Measurements from ENCODE around the gene SH2D6. TPM values are rescaled to one million over a fixed set of nuclear protein-coding genes. Genes with fewer than 3 reads are reported as not detected.
"Not testable (repeated sequence)": the region's sequence is repeated elsewhere in the genome, so short reads cannot be mapped to it uniquely, and the experiment has no call there.

Gene SH2D6
- total and polyA plus RNA-seq, 4 donors, result 1.0 to 2.1 (median 1.2) TPM; not detected in 1

- H3K9me3 ChIP-seq (ENCODE audit: control insufficient read depth, insufficient read depth, low read length), result no peaks in the 10 kb centered on the region
- no peak overlapping the region for H3K27ac ChIP-seq (ENCODE audit: low read depth, low read length)
- H3K36me3 ChIP-seq (ENCODE audit: control insufficient read depth, insufficient read depth, low read length), result no peaks in the 10 kb centered on the region
- 20% methylated on average over 1 of the region's 3 CpGs for WGBS (ENCODE audit: insufficient coverage)
- no peak overlapping the region for H3K4me3 ChIP-seq (ENCODE audit: low read depth, low read length)
- peaks cover 7% of the 10 kb centered on the region for H3K4me1 ChIP-seq (ENCODE audit: control insufficient read depth, insufficient read depth, low read length)
- H3K27me3 ChIP-seq (ENCODE audit: control insufficient read depth, insufficient read depth, low read length), result no peaks in the 10 kb centered on the region
- no peak for DNase-seq (ENCODE audit: low read depth in 4 of 6, low spot score in 6 of 6)
Observed at GRCh38 chr2:85475799-85476490, 57.4 kb downstream of the SH2D6 start.

GRCh38 chr2:85476624-85477023 is 58.1 kb downstream of the SH2D6 start:
- no peak for DNase-seq (ENCODE audit: low read depth in 4 of 6, low spot score in 6 of 6)
- Histone ChIP-seq H3K4me1 (ENCODE audit: control insufficient read depth, insufficient read depth, low read length) (peaks cover 3% of the 10 kb centered on the region), H3K4me3 (ENCODE audit: low read depth, low read length) (no peak overlapping the region), H3K36me3 (ENCODE audit: control insufficient read depth, insufficient read depth, low read length) (no peaks in the 10 kb centered on the region), H3K27ac (ENCODE audit: low read depth, low read length) (no peak overlapping the region), H3K9me3 (ENCODE audit: control insufficient read depth, insufficient read depth, low read length) (no peaks in the 10 kb centered on the region), H3K27me3 (ENCODE audit: control insufficient read depth, insufficient read depth, low read length) (no peaks in the 10 kb centered on the region)
- 0% methylated on average over 1 of the region's 1 CpG for WGBS (ENCODE audit: insufficient coverage)

DNA sequence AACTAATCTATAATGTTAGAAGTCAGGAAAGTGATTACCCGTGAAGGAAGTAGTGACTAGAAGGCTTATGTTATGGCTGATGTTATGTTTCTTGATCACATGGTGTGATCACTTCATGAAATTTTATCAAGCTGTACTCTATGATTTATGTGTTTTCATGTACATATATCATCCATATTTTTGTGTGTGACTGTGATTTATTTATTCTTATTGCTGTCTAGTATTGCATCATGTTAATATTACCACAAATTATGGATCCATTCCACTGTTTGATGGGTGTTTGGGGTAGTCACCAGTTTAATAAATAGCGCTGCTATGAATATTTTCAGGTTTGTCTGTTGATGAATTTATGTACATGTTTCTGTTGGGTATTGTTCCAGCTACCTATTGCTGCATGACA is 59.4 kb downstream of the SH2D6 start:
- peak in 1 of 6 donors; percentile 14 for DNase-seq (ENCODE audit: low read depth in 4 of 6, low spot score in 6 of 6)
- Histone ChIP-seq H3K36me3 (ENCODE audit: control insufficient read depth, insufficient read depth, low read length) (no peaks in the 10 kb centered on the region), H3K27me3 (ENCODE audit: control insufficient read depth, insufficient read depth, low read length) (no peaks in the 10 kb centered on the region), H3K27ac (ENCODE audit: low read depth, low read length) (no peak overlapping the region), H3K4me3 (ENCODE audit: low read depth, low read length) (no peak overlapping the region), H3K9me3 (ENCODE audit: control insufficient read depth, insufficient read depth, low read length) (no peaks in the 10 kb centered on the region), H3K4me1 (ENCODE audit: control insufficient read depth, insufficient read depth, low read length) (no peaks in the 10 kb centered on the region)
- WGBS (ENCODE audit: insufficient coverage), result no CpG with 5 or more reads among the region's 2 CpGs

GRCh38 chr2:85481818-85482777 is 63.6 kb downstream of the SH2D6 start:
- 94% methylated on average over 10 of the region's 13 CpGs for WGBS (ENCODE audit: insufficient coverage)
- Histone ChIP-seq H3K4me1 (ENCODE audit: control insufficient read depth, insufficient read depth, low read length) (no peaks in the 10 kb centered on the region), H3K36me3 (ENCODE audit: control insufficient read depth, insufficient read depth, low read length) (no peaks in the 10 kb centered on the region), H3K4me3 (ENCODE audit: low read depth, low read length) (no peak overlapping the region), H3K27ac (ENCODE audit: low read depth, low read length) (no peak overlapping the region), H3K27me3 (ENCODE audit: control insufficient read depth, insufficient read depth, low read length) (no peaks in the 10 kb centered on the region), H3K9me3 (ENCODE audit: control insufficient read depth, insufficient read depth, low read length) (no peaks in the 10 kb centered on the region)
- DNase-seq (ENCODE audit: low read depth in 4 of 6, low spot score in 6 of 6), result no peak

GRCh38 chr2:85484615-85485014 is 66.1 kb downstream of the SH2D6 start:
- H3K4me1 ChIP-seq (ENCODE audit: control insufficient read depth, insufficient read depth, low read length); H3K36me3 ChIP-seq (ENCODE audit: control insufficient read depth, insufficient read depth, low read length); H3K27ac ChIP-seq (ENCODE audit: low read depth, low read length); DNase-seq (ENCODE audit: low read depth in 4 of 6, low spot score in 6 of 6); H3K9me3 ChIP-seq (ENCODE audit: control insufficient read depth, insufficient read depth, low read length); H3K4me3 ChIP-seq (ENCODE audit: low read depth, low read length); H3K27me3 ChIP-seq (ENCODE audit: control insufficient read depth, insufficient read depth, low read length): not testable (repeated sequence)
- WGBS (ENCODE audit: insufficient coverage), result no CpG with 5 or more reads among the region's 2 CpGs

- Histone ChIP-seq H3K9me3 (ENCODE audit: control insufficient read depth, insufficient read depth, low read length) (peaks cover 1% of the 10 kb centered on the region), H3K4me3 (ENCODE audit: low read depth, low read length) (no peak overlapping the region), H3K36me3 (ENCODE audit: control insufficient read depth, insufficient read depth, low read length) (no peaks in the 10 kb centered on the region), H3K27me3 (ENCODE audit: control insufficient read depth, insufficient read depth, low read length) (no peaks in the 10 kb centered on the region), H3K4me1 (ENCODE audit: control insufficient read depth, insufficient read depth, low read length) (no peaks in the 10 kb centered on the region), H3K27ac (ENCODE audit: low read depth, low read length) (no peak overlapping the region)
- no peak for DNase-seq (ENCODE audit: low read depth in 4 of 6, low spot score in 6 of 6)
- no CpG with 5 or more reads among the region's 3 CpGs for WGBS (ENCODE audit: insufficient coverage)
Observed at GRCh38 chr2:85485815-85486214, 67.3 kb downstream of the SH2D6 start.

Small RNA genes within 50 kb of the gene (small RNA-seq; reads per million reads assigned to genes)
- not detected for gene AC062037.2 (ENCODE audit: low replicate concordance)
- not detected for gene RF00019 (ENCODE audit: low replicate concordance)
- not detected for gene RN7SL251P (ENCODE audit: low replicate concordance)

Other genes with a start within 250 kb of the SH2D6 start
- gene TGOLN2, start 90.7 kb upstream of the SH2D6 start, total RNA-seq, result 10 to 100 TPM; 45.5 to 63.7 TPM
- gene TGOLN2, start 90.7 kb upstream of the SH2D6 start, polyA plus RNA-seq (ENCODE audit: insufficient read length in 2 of 2), result 10 to 100 TPM; 64.3 to 69.8 TPM
- 10 to 100 TPM; 30.6 to 32.8 TPM for gene RETSAT, start 64.2 kb upstream of the SH2D6 start, total RNA-seq
- gene RETSAT, start 64.2 kb upstream of the SH2D6 start, polyA plus RNA-seq (ENCODE audit: insufficient read length in 2 of 2), result 10 to 100 TPM; 30.9 to 36.4 TPM
- gene ELMOD3, start 63.9 kb upstream of the SH2D6 start, total RNA-seq, result 10 to 100 TPM; 17.4 to 23.9 TPM
- 10 to 100 TPM; 25.2 to 35.7 TPM for gene ELMOD3, start 63.9 kb upstream of the SH2D6 start, polyA plus RNA-seq (ENCODE audit: insufficient read length in 2 of 2)
- gene CAPG, start 8.3 kb upstream of the SH2D6 start, total RNA-seq, result 10 to 100 TPM; 25.7 to 41.3 TPM
- gene CAPG, start 8.3 kb upstream of the SH2D6 start, polyA plus RNA-seq (ENCODE audit: insufficient read length in 2 of 2), result 10 to 100 TPM; 20.2 to 27.7 TPM
- gene MAT2A, start 120.5 kb downstream of the SH2D6 start, total RNA-seq, result 100 to 1,000 TPM; 112 to 119 TPM
- gene MAT2A, start 120.5 kb downstream of the SH2D6 start, polyA plus RNA-seq (ENCODE audit: insufficient read length in 2 of 2), result 100 to 1,000 TPM; 327 to 337 TPM
- 10 to 100 TPM; 30.8 to 53.3 TPM for gene GGCX, start 142.8 kb downstream of the SH2D6 start, total RNA-seq
- gene GGCX, start 142.8 kb downstream of the SH2D6 start, polyA plus RNA-seq (ENCODE audit: insufficient read length in 2 of 2), result 10 to 100 TPM; 31.0 to 44.7 TPM
- 10 to 100 TPM; 10.3 to 32.3 TPM for gene VAMP8, start 158.9 kb downstream of the SH2D6 start, total RNA-seq
- gene VAMP8, start 158.9 kb downstream of the SH2D6 start, polyA plus RNA-seq (ENCODE audit: insufficient read length in 2 of 2), result 10 to 100 TPM; 11.5 to 13.9 TPM
- gene VAMP5, start 165.7 kb downstream of the SH2D6 start, total RNA-seq, result 10 to 100 TPM; 13.7 to 45.4 TPM
- gene VAMP5, start 165.7 kb downstream of the SH2D6 start, polyA plus RNA-seq (ENCODE audit: insufficient read length in 2 of 2), result 10 to 100 TPM; 27.1 to 43.5 TPM
- 100 to 1,000 TPM in 1 of 2 donors, 10 to 100 TPM in 1; 69.3 to 213 TPM for gene RNF181, start 177.0 kb downstream of the SH2D6 start, total RNA-seq
- gene RNF181, start 177.0 kb downstream of the SH2D6 start, polyA plus RNA-seq (ENCODE audit: insufficient read length in 2 of 2), result 100 to 1,000 TPM; 105 to 111 TPM
- 10 to 100 TPM in 1 of 2 donors, 1 to 10 TPM in 1; 5.4 to 22.2 TPM for gene TMEM150A, start 184.0 kb downstream of the SH2D6 start, total RNA-seq
- gene TMEM150A, start 184.0 kb downstream of the SH2D6 start, polyA plus RNA-seq (ENCODE audit: insufficient read length in 2 of 2), result 10 to 100 TPM; 12.6 to 18.5 TPM
- gene C2orf68, start 193.4 kb downstream of the SH2D6 start, total RNA-seq, result 10 to 100 TPM; 31.6 to 40.4 TPM
- 10 to 100 TPM; 41.7 to 53.0 TPM for gene C2orf68, start 193.4 kb downstream of the SH2D6 start, polyA plus RNA-seq (ENCODE audit: insufficient read length in 2 of 2)
- 10 to 100 TPM; 33.7 to 48.5 TPM for gene USP39, start 197.5 kb downstream of the SH2D6 start, total RNA-seq
- gene USP39, start 197.5 kb downstream of the SH2D6 start, polyA plus RNA-seq (ENCODE audit: insufficient read length in 2 of 2), result 10 to 100 TPM; 54.1 to 59.6 TPM
- gene SFTPB, start 249.5 kb downstream of the SH2D6 start, total RNA-seq, result not detected
- under 1 TPM in 1 of 2 donors, not detected in 1; 0.12 TPM for gene SFTPB, start 249.5 kb downstream of the SH2D6 start, polyA plus RNA-seq (ENCODE audit: insufficient read length in 2 of 2)

Measured in spinal cord (tissue), 10 donors.